Measurements from ENCODE around the gene SH3YL1. TPM values are rescaled to one million over a fixed set of nuclear protein-coding genes. Genes with fewer than 3 reads are reported as not detected.

The SH3YL1 gene
- total and polyA plus RNA-seq, 2 experiments from 2014 or later: 35.6 to 45.8 TPM

DNA sequence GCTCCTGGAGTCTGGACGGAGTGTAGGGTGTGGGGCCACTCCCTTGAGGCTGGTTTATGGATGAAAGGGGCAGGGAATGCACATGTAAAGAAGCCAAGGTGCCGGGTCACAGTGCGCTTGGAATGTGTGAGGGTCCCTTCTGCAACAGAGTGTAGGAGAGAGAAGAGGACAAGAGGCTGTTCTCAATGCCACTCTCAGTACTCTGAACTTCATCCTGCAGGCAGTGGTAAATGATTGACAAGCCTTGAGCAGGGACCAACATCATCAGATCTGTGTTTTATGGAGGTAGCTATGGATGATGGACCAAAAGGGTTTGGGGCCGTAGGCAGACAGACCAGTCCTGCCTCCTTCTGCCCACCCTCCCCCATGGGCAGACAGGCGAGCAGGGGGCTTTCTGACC, 31.3 kb upstream of the SH3YL1 start:
- no peak for DNase-seq (ENCODE audit: low spot score)
- TF ChIP-seq EZH2phosphoT487 (IDR thresholded peaks at IDR 0.05; ENCODE audit: unreplicated experiment): no peak
- Histone ChIP-seq H3K4me2 (no peak overlapping the region), H3K4me3 (no peak overlapping the region), H3K9me2 (ENCODE audit: insufficient read depth) (no peaks in the 10 kb centered on the region), H3K36me3 (ENCODE audit: insufficient read depth) (no peaks in the 10 kb centered on the region), H4K20me1 (replicated peaks; ENCODE audit: insufficient read depth) (no peaks in the 10 kb centered on the region; the same call in 1 of the 2 replicates), H3K27me3 (ENCODE audit: insufficient read depth) (peaks cover 12% of the 10 kb centered on the region), H3K4me1 (ENCODE audit: insufficient read depth) (no peaks in the 10 kb centered on the region), H3K79me2 (replicated peaks; ENCODE audit: insufficient read depth) (no peaks in the 10 kb centered on the region), H2AFZ (no peak overlapping the region), H3K27ac (ENCODE audit: low read depth) (no peak overlapping the region), H3F3A (replicated peaks; ENCODE audit: low read depth) (no peaks in the 10 kb centered on the region)
- Mint-ChIP-seq H3K27me3 (ENCODE audit: insufficient read depth, low read depth, poor library complexity) (peaks cover 5% of the 10 kb centered on the region), H3K9me3 (peaks cover 9% of the 10 kb centered on the region; the same call in 2 of the 3 replicates), H3K4me3 (no peak overlapping the region), H3K4me1 (no peaks in the 10 kb centered on the region), H3K27ac (no peak overlapping the region), H3K36me3 (ENCODE audit: low read depth) (no peaks in the 10 kb centered on the region; the same call in 2 of the 3 replicates)
- ATAC-seq: no peak

DNA sequence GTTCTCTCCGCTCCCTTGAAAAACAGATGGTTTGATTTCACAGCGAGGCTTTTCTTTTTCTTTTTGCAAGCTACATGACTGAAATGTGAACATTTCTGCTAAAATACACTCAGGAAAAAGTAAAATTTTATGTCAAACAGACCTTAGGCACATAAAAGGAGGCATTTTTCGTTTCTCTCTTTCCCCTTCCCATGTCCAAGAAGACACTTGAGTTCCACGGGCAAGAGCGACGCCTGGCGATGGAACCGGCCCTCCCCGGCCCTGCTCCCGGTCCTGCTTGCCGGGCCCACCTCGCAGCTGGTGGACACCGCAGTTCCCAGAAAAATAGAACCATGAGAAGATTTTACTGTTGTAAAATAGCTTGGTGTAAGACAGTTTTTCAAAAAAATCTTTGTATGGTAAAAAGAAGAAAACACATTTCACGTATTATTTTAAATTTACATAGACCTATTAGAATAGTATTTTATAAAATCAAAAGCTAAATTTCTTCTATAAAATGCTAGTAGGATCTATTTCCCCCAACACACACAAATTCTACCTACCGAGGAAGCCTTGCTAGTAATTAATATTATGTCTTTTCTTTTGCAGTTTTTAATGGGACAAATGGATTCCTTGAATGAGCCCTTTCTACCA, 26.4 kb upstream of the SH3YL1 start:
- Mint-ChIP-seq H3K4me3 (peak overlapping the region; percentile 79), H3K4me1 (peaks cover 18% of the 10 kb centered on the region), H3K27ac (no peak overlapping the region), H3K27me3 (ENCODE audit: insufficient read depth, low read depth, poor library complexity) (peaks cover 35% of the 10 kb centered on the region), H3K9me3 (no peaks in the 10 kb centered on the region; the same call in 2 of the 3 replicates), H3K36me3 (ENCODE audit: low read depth) (no peaks in the 10 kb centered on the region)
- Histone ChIP-seq H3K4me1 (ENCODE audit: insufficient read depth) (peaks cover 18% of the 10 kb centered on the region), H3K36me3 (ENCODE audit: insufficient read depth) (no peaks in the 10 kb centered on the region), H3K9me2 (ENCODE audit: insufficient read depth) (no peaks in the 10 kb centered on the region), H3K27me3 (ENCODE audit: insufficient read depth) (peaks cover 50% of the 10 kb centered on the region), H3K4me3 (peak overlapping the region; percentile 68), H3F3A (replicated peaks; ENCODE audit: low read depth) (peaks cover under 1% of the 10 kb centered on the region; the same call in 1 of the 2 replicates), H3K79me2 (replicated peaks; ENCODE audit: insufficient read depth) (no peaks in the 10 kb centered on the region), H3K4me2 (peak overlapping the region; percentile 92), H4K20me1 (replicated peaks; ENCODE audit: insufficient read depth) (no peaks in the 10 kb centered on the region), H3K27ac (ENCODE audit: low read depth) (no peak overlapping the region), H2AFZ (peak overlapping the region; percentile 93)
- DNase-seq (ENCODE audit: low spot score): peak; percentile 80
- peak; percentile 46 for ATAC-seq
- TF ChIP-seq, protein P1, sequence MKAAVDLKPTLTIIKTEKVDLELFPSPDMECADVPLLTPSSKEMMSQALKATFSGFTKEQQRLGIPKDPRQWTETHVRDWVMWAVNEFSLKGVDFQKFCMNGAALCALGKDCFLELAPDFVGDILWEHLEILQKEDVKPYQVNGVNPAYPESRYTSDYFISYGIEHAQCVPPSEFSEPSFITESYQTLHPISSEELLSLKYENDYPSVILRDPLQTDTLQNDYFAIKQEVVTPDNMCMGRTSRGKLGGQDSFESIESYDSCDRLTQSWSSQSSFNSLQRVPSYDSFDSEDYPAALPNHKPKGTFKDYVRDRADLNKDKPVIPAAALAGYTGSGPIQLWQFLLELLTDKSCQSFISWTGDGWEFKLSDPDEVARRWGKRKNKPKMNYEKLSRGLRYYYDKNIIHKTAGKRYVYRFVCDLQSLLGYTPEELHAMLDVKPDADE (IDR thresholded peaks at IDR 0.05): no peak
- TF ChIP-seq, protein P2, sequence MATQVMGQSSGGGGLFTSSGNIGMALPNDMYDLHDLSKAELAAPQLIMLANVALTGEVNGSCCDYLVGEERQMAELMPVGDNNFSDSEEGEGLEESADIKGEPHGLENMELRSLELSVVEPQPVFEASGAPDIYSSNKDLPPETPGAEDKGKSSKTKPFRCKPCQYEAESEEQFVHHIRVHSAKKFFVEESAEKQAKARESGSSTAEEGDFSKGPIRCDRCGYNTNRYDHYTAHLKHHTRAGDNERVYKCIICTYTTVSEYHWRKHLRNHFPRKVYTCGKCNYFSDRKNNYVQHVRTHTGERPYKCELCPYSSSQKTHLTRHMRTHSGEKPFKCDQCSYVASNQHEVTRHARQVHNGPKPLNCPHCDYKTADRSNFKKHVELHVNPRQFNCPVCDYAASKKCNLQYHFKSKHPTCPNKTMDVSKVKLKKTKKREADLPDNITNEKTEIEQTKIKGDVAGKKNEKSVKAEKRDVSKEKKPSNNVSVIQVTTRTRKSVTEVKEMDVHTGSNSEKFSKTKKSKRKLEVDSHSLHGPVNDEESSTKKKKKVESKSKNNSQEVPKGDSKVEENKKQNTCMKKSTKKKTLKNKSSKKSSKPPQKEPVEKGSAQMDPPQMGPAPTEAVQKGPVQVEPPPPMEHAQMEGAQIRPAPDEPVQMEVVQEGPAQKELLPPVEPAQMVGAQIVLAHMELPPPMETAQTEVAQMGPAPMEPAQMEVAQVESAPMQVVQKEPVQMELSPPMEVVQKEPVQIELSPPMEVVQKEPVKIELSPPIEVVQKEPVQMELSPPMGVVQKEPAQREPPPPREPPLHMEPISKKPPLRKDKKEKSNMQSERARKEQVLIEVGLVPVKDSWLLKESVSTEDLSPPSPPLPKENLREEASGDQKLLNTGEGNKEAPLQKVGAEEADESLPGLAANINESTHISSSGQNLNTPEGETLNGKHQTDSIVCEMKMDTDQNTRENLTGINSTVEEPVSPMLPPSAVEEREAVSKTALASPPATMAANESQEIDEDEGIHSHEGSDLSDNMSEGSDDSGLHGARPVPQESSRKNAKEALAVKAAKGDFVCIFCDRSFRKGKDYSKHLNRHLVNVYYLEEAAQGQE (IDR thresholded peaks at IDR 0.05; ENCODE audit: unreplicated experiment): no peak
- TF ChIP-seq EZH2phosphoT487 (IDR thresholded peaks at IDR 0.05; ENCODE audit: unreplicated experiment) (no peak), CREB1 (CRISPR knock-in tag; IDR thresholded peaks at IDR 0.05; ENCODE audit: low read depth) (no peak), EZH2 (IDR thresholded peaks at IDR 0.05; ENCODE audit: low read depth, unreplicated experiment) (peak; percentile 53), ZNF331 (CRISPR knock-in tag; IDR thresholded peaks at IDR 0.05; ENCODE audit: low read depth) (no peak), ZNF114 (CRISPR knock-in tag; IDR thresholded peaks at IDR 0.05) (no peak), POLR2AphosphoS5 (IDR thresholded peaks at IDR 0.05; ENCODE audit: low read depth) (no peak)
- TF ChIP-seq, protein P3, sequence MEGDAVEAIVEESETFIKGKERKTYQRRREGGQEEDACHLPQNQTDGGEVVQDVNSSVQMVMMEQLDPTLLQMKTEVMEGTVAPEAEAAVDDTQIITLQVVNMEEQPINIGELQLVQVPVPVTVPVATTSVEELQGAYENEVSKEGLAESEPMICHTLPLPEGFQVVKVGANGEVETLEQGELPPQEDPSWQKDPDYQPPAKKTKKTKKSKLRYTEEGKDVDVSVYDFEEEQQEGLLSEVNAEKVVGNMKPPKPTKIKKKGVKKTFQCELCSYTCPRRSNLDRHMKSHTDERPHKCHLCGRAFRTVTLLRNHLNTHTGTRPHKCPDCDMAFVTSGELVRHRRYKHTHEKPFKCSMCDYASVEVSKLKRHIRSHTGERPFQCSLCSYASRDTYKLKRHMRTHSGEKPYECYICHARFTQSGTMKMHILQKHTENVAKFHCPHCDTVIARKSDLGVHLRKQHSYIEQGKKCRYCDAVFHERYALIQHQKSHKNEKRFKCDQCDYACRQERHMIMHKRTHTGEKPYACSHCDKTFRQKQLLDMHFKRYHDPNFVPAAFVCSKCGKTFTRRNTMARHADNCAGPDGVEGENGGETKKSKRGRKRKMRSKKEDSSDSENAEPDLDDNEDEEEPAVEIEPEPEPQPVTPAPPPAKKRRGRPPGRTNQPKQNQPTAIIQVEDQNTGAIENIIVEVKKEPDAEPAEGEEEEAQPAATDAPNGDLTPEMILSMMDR (conservative IDR thresholded peaks at IDR 0.05; ENCODE audit: low read depth in 2 of 2): peak; percentile 84 to 91
